Measurements from ENCODE around the gene GRK4.
"Not testable (repeated sequence)": the region's sequence is repeated elsewhere in the genome, so short reads cannot be mapped to it uniquely, and the experiment has no call there.

GRK4 gene

GRCh38 chr4:2937146-2937857 lies 26.1 kb upstream of the GRK4 start:
- no peak for DNase-seq (ENCODE audit: low read depth in 1 of 2, low spot score in 1 of 2)
- Histone ChIP-seq H3K27me3 (ENCODE audit: insufficient read depth, poor library complexity, severe bottlenecking) (no peaks in the 10 kb centered on the region), H3K4me3 (replicated peaks; ENCODE audit: insufficient read depth, low read length) (no peak overlapping the region), H3K27ac (replicated peaks) (no peak overlapping the region; the same call in 1 of the 2 replicates)
- TF ChIP-seq POLR2AphosphoS5 (IDR thresholded peaks at IDR 0.05; ENCODE audit: low read depth) = peak; percentile 18
- no peak for TF ChIP-seq CTCF (IDR thresholded peaks at IDR 0.05; ENCODE audit: insufficient read depth, low read length)
- no peak for TF ChIP-seq GABPA (IDR thresholded peaks at IDR 0.05; ENCODE audit: low read depth)
- no peak for TF ChIP-seq SPI1 (IDR thresholded peaks at IDR 0.05; ENCODE audit: borderline replicate concordance, low read depth)
- no peak for TF ChIP-seq REST (IDR thresholded peaks at IDR 0.05; ENCODE audit: insufficient replicate concordance, low read depth)

- Histone ChIP-seq H3K27me3 (ENCODE audit: insufficient read depth, poor library complexity, severe bottlenecking) (no peaks in the 10 kb centered on the region), H3K27ac (replicated peaks) (no peak overlapping the region), H3K4me3 (replicated peaks; ENCODE audit: insufficient read depth, low read length) (no peak overlapping the region)
- TF ChIP-seq CTCF (IDR thresholded peaks at IDR 0.05; ENCODE audit: insufficient read depth, low read length) (no peak), POLR2AphosphoS5 (IDR thresholded peaks at IDR 0.05; ENCODE audit: low read depth) (no peak), SPI1 (IDR thresholded peaks at IDR 0.05; ENCODE audit: borderline replicate concordance, low read depth) (no peak), REST (IDR thresholded peaks at IDR 0.05; ENCODE audit: insufficient replicate concordance, low read depth) (no peak), GABPA (IDR thresholded peaks at IDR 0.05; ENCODE audit: low read depth) (no peak)
- no peak for DNase-seq (ENCODE audit: low read depth in 1 of 2, low spot score in 1 of 2)
These were observed 25.4 kb upstream of the GRK4 start for GRCh38 chr4:2937986-2938385.

- H3K27ac ChIP-seq (replicated peaks); DNase-seq (ENCODE audit: low read depth in 1 of 2, low spot score in 1 of 2): not testable (repeated sequence)
These were observed 25.0 kb upstream of the GRK4 start for GRCh38 chr4:2938411-2938810.

GRCh38 chr4:2938906-2939305 lies 24.5 kb upstream of the GRK4 start:
- Histone ChIP-seq H3K27ac (replicated peaks) (no peak overlapping the region), H3K27me3 (ENCODE audit: insufficient read depth, poor library complexity, severe bottlenecking) (no peaks in the 10 kb centered on the region), H3K4me3 (replicated peaks; ENCODE audit: insufficient read depth, low read length) (no peak overlapping the region)
- no peak for DNase-seq (ENCODE audit: low read depth in 1 of 2, low spot score in 1 of 2)
- TF ChIP-seq POLR2AphosphoS5 (IDR thresholded peaks at IDR 0.05; ENCODE audit: low read depth) = 0 out of 2 replicates have a peak, but pooled peaks have one; percentile 7
- no peak for TF ChIP-seq GABPA (IDR thresholded peaks at IDR 0.05; ENCODE audit: low read depth)
- no peak for TF ChIP-seq CTCF (IDR thresholded peaks at IDR 0.05; ENCODE audit: insufficient read depth, low read length)

More at GRCh38 chr4:2938411-2938810, 25.0 kb upstream of the GRK4 start:
- H3K27me3 ChIP-seq (ENCODE audit: insufficient read depth, poor library complexity, severe bottlenecking); H3K4me3 ChIP-seq (replicated peaks; ENCODE audit: insufficient read depth, low read length): not testable (repeated sequence)

Measured in HL-60 (cell line).